GM12874 (cell line): Measurements from ENCODE around the gene ARHGDIB.

Experiments used
- TF ChIP-seq, protein P1 (sequence below): IDR thresholded peaks from 2 replicates; pipeline ENCODE4 v1.5.1; 2011; ENCODE audit warnings: low read depth, mild to moderate bottlenecking, control low read depth, low read length, moderate library complexity; ENCODE audit not compliant: insufficient read depth

Gene ARHGDIB

GRCh38 chr12:14915736-14916135 is 45.7 kb downstream of the ARHGDIB start:
- TF ChIP-seq, protein P1, sequence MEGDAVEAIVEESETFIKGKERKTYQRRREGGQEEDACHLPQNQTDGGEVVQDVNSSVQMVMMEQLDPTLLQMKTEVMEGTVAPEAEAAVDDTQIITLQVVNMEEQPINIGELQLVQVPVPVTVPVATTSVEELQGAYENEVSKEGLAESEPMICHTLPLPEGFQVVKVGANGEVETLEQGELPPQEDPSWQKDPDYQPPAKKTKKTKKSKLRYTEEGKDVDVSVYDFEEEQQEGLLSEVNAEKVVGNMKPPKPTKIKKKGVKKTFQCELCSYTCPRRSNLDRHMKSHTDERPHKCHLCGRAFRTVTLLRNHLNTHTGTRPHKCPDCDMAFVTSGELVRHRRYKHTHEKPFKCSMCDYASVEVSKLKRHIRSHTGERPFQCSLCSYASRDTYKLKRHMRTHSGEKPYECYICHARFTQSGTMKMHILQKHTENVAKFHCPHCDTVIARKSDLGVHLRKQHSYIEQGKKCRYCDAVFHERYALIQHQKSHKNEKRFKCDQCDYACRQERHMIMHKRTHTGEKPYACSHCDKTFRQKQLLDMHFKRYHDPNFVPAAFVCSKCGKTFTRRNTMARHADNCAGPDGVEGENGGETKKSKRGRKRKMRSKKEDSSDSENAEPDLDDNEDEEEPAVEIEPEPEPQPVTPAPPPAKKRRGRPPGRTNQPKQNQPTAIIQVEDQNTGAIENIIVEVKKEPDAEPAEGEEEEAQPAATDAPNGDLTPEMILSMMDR = no peak

DNA sequence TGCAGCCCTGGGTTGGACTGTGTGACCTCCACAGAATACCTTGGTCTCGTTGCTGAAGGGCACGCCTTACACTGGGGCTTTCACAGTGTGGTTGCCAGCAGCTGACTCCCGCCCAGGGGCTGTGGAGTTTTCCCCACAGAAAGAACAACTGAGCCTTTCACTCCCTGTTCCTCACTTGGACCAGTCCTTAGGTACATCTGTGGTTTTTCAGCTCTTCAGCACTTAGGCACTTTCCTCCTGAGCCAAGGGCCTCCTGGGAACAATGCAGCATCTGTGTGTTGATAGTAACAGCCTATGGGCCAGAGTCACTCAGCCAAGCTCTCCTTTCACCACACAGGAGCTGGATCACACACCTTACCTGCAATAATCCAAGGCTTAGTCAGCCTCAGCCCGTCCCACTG is 48.0 kb downstream of the ARHGDIB start:
- TF ChIP-seq, protein P1 = no peak

DNA sequence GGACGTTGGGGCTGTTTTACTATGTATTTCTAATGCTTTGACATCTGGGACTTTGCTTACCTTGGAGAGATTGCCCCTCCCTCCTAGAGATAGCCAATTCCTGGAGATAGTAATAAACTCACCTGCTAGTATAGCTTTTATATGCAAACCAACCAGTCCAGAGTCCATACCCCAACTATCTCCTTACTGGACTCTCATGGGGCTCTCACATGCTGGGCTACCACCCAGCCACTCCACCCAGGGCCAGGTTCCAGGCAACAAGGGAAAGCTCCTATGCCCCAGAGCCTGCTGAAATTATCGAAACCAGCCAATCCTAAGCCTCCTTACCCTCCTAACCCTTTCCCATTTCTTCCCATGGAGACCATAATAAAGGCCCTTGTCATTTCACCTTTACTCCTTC is 50.3 kb downstream of the ARHGDIB start:
- TF ChIP-seq, protein P1 = no peak

GRCh38 chr12:14910090-14910915 is 51.1 kb downstream of the ARHGDIB start:
- TF ChIP-seq, protein P1 = no peak

DNA sequence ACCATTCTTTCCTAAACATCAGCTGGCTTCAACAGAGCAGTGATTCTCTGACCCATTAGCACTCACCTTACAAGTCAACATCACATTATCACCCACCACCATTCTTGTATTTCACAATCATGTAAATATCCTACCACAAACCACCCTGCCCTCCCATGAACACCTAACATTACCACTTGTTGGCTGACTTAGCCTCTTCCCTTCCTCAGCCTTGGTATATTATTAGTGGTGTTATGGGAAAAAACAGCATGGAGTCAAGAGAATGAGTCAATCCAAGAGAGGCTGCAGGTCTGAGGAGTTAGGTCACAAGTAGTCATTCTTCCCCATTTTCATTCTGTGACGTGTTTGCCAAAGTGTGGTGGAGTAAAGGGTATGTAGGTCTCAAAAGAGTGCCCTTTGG is 53.4 kb downstream of the ARHGDIB start:
- TF ChIP-seq, protein P1 = no peak

- TF ChIP-seq, protein P1 = no peak
Observed at GRCh38 chr12:14906114-14906513, 55.3 kb downstream of the ARHGDIB start.

DNA sequence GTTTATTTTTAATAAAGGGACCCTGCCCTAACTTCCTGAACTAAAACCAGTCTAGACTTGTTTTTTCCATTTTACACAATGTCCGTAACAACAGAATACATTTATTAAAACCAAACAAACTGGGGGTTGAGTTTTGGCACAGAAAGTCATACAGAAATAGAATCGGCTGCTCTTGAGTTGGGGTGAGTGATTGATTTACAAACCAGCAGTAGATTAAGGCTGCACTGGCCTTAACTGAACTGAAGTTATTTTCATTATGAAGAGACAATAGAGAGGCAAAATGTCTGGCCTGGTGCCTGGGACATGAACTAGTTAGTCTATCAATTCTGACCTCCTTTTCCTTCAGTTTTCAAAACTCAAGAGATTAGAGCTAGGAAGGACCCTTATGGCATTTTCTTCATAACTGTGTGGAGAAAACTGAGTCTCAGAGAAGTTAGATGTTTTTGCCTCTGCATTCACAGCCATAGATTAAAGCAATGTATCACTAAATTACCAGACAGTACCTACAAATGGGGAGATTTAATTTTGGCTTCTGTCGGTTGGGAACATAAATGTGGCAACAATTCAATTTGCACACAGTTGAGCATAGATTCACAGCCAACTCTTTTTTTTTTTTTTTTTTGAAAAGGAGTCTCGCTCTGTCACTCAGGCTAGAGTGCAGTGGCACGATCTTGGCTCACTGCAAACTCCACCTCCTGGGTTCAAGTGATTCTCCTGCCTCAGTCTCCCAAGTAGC is 56.0 kb downstream of the ARHGDIB start:
- TF ChIP-seq, protein P1 = no peak
